ENCODE results near the gene SECISBP2.
A peak's percentile ranks its signal among the peaks of the same experiment; 100 is the strongest.
"Not testable (repeated sequence)": the region's sequence is repeated elsewhere in the genome, so short reads cannot be mapped to it uniquely, and the experiment has no call there.

Gene SECISBP2

DNA sequence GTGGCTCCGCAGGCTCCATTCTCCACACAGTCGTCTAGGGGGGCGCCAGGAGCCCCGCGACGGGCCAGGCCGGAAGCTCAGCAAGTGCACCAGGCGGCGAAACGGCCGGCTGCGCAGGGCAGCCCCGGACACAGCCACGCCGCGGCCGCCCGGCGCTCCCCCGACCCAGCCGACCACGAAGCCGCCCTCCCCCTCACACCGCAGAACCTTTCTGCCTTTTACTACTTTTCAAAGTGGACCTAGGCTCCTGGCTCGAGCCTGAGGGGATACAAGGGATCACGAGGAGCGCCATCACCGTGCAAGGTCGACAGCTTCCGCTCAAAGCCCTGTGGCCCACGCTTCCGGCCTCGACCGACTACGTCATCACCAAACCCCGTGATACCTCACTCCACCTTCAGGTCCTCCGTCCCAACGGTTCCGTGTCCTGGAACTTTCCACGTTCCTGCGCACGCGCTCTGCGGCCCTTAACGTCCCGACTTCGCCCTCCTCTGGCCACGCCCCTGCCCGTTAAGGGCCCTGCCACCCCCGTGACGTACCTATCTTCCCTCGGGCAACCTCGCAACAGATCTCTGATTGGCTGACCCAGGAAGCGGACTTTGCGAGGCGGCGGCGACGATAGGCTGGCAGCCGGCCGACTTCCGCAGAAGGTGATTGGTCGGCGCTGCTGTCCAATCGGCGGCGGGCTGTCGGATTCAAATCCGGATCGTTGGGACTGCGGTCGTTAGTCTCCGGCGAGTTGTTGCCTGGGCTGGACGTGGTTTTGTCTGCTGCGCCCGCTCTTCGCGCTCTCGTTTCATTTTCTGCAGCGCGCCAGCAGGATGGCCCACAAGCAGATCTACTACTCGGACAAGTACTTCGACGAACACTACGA is 7.6 kb upstream of the SECISBP2 start, which contains the start of gene CKS2:
Gene CKS2 (plus strand): TSS at position 721 of the 871 bp plus-strand sequence. CDS start 98 bp downstream, at position 819.
- DNase-seq, result peak; percentile 100

DNA sequence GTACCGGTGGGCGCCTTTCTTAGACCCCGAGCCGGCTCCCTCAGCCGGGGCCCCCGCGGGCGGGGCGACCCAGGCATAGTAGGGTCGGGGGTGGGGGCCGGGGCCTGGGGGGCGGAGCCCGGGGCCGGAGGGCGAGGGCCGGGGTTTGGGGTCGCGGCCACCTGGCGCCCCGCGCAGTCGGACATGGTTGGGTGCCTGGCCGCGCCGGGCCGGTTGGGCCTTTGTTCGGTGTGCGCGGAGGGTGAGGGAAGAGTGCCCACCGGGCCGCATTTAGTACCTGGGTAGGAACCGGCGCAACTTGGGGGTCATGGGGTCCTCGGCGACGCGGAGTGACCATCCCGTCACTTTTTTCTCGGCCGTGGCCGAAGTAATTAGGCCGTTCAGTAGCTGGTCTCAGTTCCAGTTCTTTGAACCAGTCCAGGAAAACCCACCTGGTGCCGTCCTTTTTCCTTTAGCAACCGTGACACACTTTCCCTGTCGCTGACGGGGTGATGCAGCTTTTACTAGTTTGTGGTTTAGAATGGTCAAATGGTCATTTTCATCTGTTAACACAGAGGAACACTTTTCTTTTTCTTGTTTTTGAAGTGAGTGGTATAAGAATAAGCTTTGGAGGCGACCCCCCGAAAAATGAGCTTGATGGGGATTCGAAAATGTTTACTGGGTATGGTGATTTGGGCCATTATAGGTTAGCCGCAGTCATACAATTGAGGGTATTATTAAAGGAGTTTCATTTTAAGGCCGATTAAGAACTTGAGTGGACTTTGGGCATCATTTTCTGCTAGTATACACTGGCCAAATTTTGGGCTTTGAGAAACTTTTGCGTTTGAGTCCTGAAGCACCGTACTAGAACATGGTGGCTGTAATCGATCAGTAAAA is 6.7 kb upstream of the SECISBP2 start:
- no peak for DNase-seq

DNA sequence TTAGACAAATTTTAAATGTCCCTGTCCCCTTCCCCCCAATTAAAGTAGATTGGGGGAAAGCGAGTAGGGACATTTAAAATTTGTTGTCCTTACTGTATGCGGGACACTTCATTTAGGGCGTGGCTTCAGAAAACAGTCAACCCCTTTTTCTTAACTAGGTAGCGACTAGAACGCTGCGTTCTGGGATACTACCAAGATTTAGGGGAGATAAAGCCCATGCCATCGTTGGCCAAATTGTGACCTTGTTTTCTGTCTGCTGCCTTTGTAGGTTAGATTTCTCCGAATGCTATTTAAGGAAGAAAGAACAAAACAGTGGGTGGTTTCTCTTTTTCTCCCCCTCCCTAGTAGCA is 6.1 kb upstream of the SECISBP2 start:
- DNase-seq, result no peak

DNA sequence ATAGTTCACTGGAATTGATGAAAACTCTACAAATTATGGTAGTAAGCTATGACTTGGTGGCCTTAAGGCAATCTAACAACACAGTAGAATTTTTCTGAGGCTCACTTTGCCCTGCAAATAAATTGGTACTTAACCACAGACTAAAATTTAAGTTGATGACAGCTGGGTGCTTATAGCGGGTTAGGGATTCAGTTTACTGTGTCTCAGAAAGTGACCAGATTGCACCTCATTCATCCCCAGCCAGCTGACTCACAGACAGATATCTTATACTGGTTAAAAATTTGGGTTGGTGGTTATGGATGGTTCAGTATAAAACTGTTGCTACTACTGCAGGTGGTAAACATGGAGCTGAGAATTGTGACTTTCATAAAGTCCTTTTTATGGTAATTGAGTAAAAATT is 4.5 kb upstream of the SECISBP2 start:
- no peak for DNase-seq

DNA sequence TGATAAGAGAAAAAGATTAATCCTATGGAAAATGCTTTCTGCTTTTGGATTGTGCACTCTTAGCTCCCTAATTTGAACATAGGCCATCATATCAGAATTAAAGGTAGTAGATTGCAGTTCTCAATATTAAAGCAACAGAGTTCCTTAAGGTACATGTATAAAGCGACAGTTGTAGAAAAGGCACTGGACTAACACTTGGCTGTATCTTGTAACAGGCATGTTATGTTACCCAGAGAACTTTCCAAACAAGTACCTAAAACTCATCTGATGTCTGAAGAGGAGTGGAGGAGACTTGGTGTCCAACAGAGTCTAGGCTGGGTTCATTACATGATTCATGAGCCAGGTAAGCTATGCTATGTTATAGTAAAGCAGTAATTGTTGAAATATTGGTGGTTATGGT is 3.3 kb upstream of the SECISBP2 start:
- no peak for DNase-seq

DNA sequence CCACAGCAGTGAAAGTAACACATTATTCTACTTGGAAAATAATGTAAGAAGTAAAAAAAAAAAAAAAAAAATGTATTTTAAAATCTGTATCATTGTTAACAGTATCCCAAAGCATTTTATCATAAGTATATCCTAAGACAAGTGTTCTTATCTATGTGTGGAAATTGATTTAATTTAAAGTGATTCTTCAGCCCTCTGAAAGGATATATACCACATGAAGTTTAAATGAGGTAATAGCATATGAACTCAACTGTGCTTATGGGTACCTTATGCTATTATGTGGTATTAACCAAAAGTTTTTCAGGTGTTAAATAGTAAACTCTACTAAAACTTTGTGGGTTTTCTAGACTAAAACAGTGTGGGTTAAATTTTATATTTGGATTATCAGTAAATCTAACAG is 2.8 kb upstream of the SECISBP2 start:
- DNase-seq, result no peak

DNA sequence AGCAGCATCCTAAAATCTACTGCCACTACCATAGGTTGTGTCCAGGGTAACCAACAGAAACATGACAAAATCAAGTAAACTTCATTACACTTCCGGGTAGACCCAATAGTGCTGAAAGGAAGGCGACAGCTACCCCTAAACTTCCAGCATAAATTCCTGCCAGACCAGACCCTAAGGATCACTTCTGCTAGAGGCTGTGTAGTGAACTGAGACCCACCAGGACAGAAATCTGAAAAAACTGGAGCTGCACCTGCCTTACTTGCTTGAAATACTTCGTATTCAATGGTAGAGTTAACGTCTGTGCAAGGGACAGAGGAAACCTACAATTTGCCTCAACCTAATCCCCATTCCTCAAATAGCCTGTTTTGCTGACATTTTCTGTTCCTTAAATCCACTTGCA is 1.0 kb upstream of the SECISBP2 start:
- no peak for DNase-seq

DNA sequence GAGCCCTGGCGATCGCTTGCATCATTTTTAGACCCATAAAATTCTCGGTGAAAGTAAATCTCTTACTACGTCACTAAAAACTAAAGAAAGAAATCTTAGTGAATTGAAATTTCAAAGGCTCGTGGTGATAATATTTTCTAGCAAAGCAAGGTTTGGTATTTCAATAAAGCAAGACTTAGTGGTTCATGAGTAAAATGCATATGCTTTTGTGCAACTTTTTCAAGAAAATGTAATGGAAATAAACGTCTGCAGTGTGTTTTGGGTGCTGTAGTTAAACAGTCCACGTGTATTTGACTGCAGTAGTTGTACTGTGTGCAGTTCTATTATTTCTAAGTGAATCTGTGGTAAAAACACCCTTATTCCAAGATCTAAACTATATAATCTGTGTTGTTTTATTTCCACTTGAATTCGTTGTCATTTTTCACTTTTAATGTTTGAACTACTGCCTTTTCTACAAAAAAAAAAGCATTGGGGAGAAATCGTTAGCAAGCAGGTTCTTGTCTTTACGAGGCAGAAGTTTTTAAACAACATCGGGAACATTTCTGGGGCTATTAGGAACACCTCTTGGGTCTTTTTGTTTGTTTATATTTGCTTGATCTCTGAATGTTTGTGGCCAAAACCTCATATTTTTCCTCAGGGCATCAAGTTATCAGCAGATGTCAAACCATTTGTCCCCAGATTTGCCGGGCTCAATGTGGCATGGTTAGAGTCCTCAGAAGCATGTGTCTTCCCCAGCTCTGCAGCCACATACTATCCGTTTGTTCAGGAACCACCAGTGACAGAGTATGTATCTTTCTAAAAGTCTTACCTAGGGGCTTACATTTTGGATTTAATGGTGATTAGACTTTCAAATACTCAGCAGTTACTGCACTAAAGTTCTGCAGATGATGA is 960 bp downstream of the SECISBP2 start:
- DNase-seq, result no peak

DNA sequence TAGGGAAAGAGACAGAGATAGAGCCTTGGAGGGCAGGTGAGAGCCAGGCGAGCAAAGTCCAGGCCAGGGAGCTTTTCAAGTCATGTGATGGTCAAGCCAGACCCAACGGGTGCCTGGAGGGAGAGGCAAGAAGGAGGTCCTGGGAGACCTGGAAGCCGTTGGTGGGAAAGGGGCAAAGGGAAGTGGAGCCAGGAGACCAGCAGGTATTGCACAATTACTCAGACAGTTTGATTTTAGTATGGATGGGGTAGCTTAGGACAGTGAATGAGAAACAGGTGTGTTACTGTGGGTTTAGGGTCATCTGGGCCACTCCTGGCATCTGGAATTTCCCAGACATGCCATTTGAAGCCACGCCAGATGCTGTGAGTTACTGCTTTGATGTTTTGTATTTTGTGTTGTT is 5.1 kb downstream of the SECISBP2 start:
- DNase-seq, result no peak

DNA sequence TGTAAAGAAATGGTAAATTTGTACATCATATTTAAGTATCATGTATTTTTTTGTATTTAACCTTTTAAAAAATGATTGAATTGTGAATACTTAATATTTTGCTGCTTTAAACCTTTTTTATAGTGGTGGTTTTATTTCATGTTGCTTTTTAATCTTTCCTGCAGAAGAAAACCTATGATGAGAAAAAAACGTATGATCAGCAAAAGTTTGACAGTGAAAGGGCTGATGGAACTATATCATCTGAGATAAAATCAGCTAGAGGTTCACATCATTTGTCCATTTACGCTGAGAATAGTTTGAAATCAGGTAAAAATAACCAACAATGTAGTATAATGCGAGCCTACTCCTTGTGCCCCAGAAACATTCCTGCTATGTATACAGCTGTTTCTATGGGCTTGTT is 7.4 kb downstream of the SECISBP2 start:
- DNase-seq, result no peak

DNA sequence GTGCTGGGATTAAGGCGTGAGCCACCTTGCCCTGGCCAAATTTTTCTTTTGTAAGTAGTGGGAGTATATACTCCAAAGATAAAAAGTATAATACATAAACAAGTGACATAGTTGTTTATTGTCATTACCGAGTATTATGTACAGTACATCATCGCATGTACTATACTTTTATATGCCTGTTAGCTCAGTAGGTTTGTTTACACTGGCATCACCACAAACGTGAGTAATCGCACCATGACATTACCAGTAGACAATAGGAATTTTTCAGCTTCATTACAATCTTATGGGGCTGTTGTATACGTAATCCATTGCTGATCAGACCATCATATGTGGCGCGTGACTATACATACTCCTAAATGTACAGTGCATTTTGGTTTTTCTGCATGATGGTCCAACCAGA is 9.8 kb downstream of the SECISBP2 start:
- no peak for DNase-seq

DNA sequence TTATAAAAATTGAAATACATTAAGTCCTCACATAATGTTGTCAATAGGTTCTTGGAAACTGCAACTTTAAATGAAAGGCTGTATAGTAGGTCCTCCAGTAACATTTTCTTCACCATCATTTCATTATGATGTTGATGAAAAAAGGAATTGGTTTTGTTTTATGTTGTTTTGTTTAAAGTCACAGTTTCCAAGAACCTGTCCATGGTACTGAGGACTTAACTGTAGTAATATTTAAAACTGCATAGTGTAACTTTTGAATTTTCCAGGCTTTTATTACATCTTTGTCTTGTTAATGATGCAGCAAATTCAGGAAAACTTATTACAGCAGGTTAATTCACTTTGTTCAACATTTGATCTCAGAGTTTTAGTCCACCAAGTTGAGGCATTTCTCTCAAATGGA is 11.6 kb downstream of the SECISBP2 start:
- DNase-seq, result no peak

DNA sequence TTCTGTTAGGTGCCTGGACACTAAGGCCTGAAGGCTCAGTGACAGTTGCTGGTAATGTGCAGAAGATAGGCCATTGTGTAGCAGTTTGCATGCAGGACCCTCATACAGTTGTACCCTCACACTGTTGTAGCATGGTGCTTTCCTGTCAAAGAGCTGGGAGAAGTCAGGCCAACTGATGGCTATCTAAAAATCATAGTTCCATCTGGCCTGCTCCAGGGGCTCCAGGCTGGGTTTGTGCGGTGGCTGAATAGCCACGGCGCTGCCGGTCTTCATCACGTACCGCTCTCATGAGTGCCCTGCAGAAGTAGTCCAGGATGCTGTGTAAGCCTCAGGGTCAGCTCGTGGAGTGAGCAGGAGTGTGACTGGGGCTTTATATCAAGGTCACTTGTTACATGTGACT is 12.2 kb downstream of the SECISBP2 start:
- DNase-seq, result no peak

DNA sequence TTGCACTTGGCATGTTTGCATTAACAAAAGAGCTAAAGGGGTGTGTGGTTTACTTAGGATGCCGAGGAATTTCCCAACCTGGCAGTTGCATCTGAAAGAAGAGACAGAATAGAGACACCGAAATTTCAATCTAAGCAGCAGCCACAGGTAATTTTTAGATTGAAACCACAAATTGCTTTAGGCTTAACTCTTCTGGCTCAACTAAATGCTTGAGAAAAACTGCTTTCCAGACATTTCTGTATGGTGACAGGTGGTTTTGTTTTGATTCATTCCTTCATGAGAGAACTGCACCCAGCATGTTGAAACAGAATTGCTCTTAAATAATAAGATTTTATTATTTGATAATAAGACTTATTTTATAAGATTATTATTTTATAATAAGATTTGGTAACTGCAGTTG is 21.5 kb downstream of the SECISBP2 start:
- DNase-seq, result no peak

DNA sequence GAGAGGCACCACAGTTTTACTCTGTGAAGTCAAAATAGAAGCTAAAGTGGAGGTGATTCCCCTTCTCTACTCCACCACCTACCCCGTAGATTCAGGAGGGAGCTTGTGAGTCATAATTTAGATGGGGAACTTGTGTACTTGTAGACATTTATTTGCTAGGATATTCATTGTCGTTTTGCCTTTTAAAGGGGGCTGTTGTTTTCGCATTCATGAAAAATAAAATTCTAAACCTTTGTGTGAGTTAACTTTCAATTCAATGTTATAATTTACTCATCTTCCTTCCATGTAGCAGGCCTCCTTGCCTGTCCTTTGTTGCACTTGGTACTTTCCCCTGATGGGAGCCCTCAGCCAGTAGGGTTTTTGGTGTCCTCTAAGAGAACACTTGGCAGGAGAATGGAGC is 22.0 kb downstream of the SECISBP2 start:
- DNase-seq, result no peak

DNA sequence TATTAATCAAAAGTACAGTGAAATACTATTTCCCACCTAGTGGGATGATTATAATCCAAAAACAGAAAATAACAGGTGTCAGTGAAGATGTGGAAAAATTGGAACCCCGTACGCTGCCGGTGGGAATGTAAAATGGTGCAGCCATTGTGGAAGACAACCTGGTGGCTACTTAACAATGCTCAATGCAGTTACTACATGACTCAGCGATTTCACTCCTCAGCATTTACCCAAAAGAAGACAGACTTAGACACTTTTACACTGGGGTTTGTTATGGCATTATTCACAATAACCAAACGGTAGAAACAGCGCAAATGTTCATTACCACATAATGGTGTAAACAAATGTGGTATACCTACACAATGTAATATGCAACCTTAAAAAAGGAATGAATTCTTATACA is 23.9 kb downstream of the SECISBP2 start:
- DNase-seq, result no peak

DNA sequence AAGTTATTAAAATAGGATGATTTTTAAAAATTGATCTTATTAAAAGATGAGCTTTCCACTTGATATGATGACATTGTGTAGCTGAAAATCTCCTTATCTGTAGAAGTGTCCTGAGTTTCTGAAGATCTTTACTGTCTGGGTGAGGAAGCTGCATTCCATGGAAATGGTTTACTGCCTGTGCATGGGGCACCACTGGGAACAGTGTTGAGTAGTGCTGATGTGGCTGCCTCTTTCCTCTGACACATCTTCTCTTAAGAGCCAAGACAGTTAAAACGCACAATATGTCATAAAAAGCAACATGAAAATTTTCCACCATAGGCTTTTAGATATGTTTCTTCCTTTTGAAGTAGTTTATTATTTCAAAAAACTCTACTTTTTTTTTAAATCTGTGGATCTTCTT is 24.6 kb downstream of the SECISBP2 start:
- no peak for DNase-seq

DNA sequence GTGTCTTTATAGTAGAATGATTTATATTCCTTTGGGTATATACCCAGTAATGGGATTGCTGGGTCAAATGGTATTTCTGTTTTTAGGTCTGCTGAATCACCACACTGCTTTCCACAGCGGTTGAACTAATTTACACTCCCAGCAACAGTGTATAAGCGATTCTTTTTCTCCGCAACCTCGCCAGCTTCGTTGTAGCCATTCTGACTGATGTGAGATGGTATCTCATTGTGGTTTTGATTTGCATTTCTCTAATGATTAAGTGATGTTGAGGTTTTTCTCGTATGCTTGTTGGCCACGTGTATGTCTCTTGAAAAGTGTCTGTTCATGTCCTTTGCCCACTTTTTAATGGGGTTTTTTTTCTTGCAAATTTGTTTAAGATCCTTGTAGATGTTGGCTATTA is 25.5 kb downstream of the SECISBP2 start:
- DNase-seq, result not testable (repeated sequence)

DNA sequence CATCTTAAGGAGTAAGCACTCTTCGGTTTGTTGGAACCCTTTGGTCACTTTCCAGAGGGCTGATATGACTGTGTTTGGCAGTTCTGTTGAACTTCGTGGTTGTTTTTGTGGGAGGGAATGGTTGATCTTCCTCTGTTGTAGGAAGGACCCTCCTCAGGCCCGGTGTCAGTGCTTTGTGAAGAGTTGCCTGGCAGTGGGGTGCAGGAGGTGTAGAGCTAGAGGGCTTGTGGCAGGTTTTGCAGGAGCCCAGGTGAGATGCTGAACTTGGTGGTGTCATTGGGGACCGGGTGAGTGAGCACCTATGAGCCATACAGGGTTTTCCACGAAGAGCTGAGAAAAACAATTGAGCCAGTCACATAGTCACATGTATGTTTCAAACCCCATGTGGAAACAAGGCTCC is 27.2 kb downstream of the SECISBP2 start:
- DNase-seq, result no peak

DNA sequence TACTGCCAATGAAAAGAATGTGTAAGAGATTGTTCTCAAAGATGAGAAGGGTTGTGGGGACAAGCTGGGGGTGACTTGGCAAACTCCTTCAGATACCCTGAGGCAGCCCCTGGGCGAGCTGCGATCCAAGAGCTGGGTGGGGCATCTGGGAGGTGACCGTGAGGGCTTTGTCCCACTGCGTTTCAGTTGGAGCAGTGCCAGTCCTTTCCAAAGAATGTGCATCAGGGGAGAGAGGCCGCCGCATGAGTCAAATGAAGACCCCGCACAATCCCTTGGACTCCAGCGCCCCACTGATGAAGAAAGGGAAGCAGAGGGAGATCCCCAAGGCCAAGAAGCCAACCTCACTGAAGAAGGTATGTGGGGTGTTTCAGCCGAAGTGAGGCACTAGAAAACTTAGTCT is 28.4 kb downstream of the SECISBP2 start:
- DNase-seq, result no peak

DNA sequence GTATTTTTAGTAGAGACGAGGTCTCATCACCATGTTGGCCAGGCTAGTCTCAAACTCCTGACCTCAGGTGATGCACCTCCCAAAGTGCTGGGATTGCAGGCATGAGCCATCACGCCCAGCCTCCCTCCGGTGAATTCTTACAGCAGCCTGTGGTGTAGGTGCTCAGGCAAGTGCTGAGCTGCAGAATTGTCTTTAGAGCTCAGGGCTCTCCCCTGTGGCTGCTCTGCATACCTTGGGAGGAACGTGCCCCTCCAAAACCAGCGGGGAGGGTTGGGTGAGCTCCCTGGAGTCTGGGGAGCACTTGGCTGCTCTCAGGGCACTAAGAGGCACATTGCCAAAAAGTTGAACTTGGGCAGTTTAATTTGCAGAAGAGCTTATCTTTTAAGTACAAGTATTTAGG is 29.4 kb downstream of the SECISBP2 start:
- no peak for DNase-seq

DNA sequence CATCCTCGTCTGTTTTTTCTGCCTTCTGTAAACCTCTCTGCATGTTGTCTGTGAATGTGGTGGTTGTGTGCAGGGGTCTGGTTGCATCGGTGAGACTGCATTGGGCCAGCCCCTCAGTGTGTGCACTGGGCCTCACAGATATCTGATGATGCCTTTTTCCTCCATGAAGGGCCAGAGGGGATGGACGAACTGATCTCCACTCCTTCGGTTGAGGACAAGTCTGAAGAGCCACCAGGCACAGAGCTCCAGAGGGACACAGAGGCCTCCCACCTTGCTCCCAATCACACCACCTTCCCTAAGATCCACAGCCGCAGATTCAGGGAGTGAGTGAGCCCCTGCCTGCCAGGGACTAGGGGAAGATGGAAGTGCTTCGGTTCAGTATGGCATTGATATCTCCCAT is 31.3 kb downstream of the SECISBP2 start:
- DNase-seq, result no peak

DNA sequence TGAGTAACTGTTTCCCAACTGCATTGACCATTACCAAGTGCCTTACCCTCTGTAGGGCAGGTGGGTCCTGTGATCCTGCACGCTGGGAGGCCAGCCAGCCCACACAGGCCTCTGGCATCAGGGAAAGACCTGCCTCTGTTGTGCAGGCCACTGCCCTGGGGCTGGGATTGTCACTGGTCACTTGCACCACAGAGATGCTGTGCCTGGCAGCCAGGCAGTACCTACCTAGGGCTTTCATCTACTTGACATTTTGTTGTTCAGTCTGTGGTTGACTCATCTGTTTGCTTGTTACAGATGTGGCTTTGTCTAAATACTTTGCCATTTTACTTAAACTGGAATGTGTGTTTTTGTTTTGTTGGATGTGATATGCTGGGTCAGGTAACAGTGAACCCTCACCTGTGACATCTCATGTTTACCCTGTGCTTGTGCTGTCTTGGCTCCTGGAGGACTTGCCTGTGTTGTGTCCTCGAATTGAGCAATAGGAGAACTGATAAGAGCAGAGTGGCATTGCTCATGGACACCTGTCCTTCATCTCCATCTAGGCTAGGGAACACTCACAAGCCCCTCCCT is 32.8 kb downstream of the SECISBP2 start:
- no peak for DNase-seq
